DND-41 (cell line): ENCODE results near the gene INPP5K.

Source experiments
- ATAC-seq: fragments of 200-7000 bp; cut with Tn5 transposase; 3 replicates; pipeline ENCODE4 v1.9.1; 2021; ENCODE audit warnings: low read depth; ENCODE audit not compliant: insufficient read depth
- DNase-seq: peaks from one replicate; pipeline ENCODE4 v3.0.0-alpha.2; 2020
- H2AFZ ChIP-seq: 2 replicates; pipeline ENCODE4 v1.6.0; 2012; ENCODE audit warnings: low read depth, low read length
- H3K27ac ChIP-seq: 2 replicates; pipeline ENCODE4 v1.5.1; 2012; ENCODE audit warnings: low read length, inconsistent platforms
- H3K27me3 ChIP-seq: fragments of 200-600 bp; sonication (generic); 2 replicates; pipeline ENCODE4 v1.6.0; 2012; ENCODE audit warnings: low read length, mild to moderate bottlenecking, inconsistent platforms; ENCODE audit not compliant: insufficient read depth, poor library complexity
- H3K36me3 ChIP-seq: 2 replicates; pipeline ENCODE4 v1.5.1; 2012; ENCODE audit warnings: low read length, inconsistent platforms; ENCODE audit not compliant: insufficient read depth
- H3K4me1 ChIP-seq: 2 replicates; pipeline ENCODE4 v1.5.1; 2012; ENCODE audit warnings: mild to moderate bottlenecking, low read length; ENCODE audit not compliant: insufficient read depth
- H3K4me2 ChIP-seq: 2 replicates; pipeline ENCODE4 v1.6.0; 2012; ENCODE audit warnings: mild to moderate bottlenecking, moderate library complexity, low read length, inconsistent platforms; ENCODE audit not compliant: insufficient read depth
- H3K4me3 ChIP-seq, 2 experiments: fragments of 200-600 bp in 1 of 2; shearing (Covaris generic) in 1 of 2; 2 replicates each; pipeline ENCODE4 v1.5.1; 2012 to 2016; ENCODE audit warnings: inconsistent platforms in 2 of 2, low read length in 2 of 2, mild to moderate bottlenecking in 2 of 2, low read depth in 1 of 2, moderate library complexity in 1 of 2
- H3K79me2 ChIP-seq: 2 replicates; pipeline ENCODE4 v1.6.0; 2012; ENCODE audit warnings: low read length, inconsistent platforms; ENCODE audit not compliant: insufficient read depth
- H3K9ac ChIP-seq: 2 replicates; pipeline ENCODE4 v1.6.0; 2012; ENCODE audit warnings: low read depth, mild to moderate bottlenecking, inconsistent platforms, low read length, moderate library complexity
- H3K9me3 ChIP-seq: 2 replicates; pipeline ENCODE4 v1.5.1; 2012; ENCODE audit warnings: low read length, moderate library complexity, mild to moderate bottlenecking, inconsistent platforms; ENCODE audit not compliant: insufficient read depth, severe bottlenecking
- H4K20me1 ChIP-seq: 2 replicates; pipeline ENCODE4 v1.6.0; 2012; ENCODE audit warnings: low read length; ENCODE audit not compliant: insufficient read depth
- CTCF ChIP-seq: IDR thresholded peaks from 2 replicates; pipeline ENCODE4 v1.5.1; 2012; ENCODE audit warnings: borderline replicate concordance, low read length, moderate library complexity, mild to moderate bottlenecking; ENCODE audit not compliant: poor library complexity, severe bottlenecking; ENCODE audit errors: extremely low read depth
- EZH2 ChIP-seq: IDR thresholded peaks from 3 replicates; pipeline ENCODE4 v1.6.1; 2012; ENCODE audit warnings: borderline replicate concordance, low read depth, mild to moderate bottlenecking, moderate library complexity, low read length, inconsistent platforms; ENCODE audit not compliant: severe bottlenecking

The INPP5K gene

GRCh38 chr17:1541367-1541904 lies 25.0 kb upstream of the INPP5K start:
- Histone ChIP-seq H3K4me1 (no peaks in the 10 kb centered on the region), H2AFZ (no peak overlapping the region), H3K27ac (no peak overlapping the region), H3K4me2 (no peak overlapping the region), H3K36me3 (peaks cover 90% of the 10 kb centered on the region), H3K79me2 (peaks cover 27% of the 10 kb centered on the region), H4K20me1 (peaks cover 4% of the 10 kb centered on the region; the same call in 1 of the 2 replicates), H3K9ac (no peak overlapping the region), H3K9me3 (no peaks in the 10 kb centered on the region), H3K27me3 (no peaks in the 10 kb centered on the region), H3K4me3 (no peak overlapping the region)
- ATAC-seq, result no peak
- no peak for TF ChIP-seq EZH2
- TF ChIP-seq CTCF, result no peak
- no peak for DNase-seq

GRCh38 chr17:1539811-1540210 lies 23.4 kb upstream of the INPP5K start:
- Histone ChIP-seq H4K20me1 (0 out of 2 replicates have a peak, but pooled peaks cover 4% of the 10 kb centered on the region), H2AFZ (no peak overlapping the region), H3K4me2 (no peak overlapping the region), H3K79me2 (peaks cover 16% of the 10 kb centered on the region), H3K27me3 (no peaks in the 10 kb centered on the region), H3K36me3 (peaks cover 83% of the 10 kb centered on the region), H3K4me3 (no peak overlapping the region), H3K9me3 (no peaks in the 10 kb centered on the region), H3K27ac (no peak overlapping the region), H3K9ac (no peak overlapping the region), H3K4me1 (no peaks in the 10 kb centered on the region)
- TF ChIP-seq EZH2 (no peak), CTCF (no peak)
- ATAC-seq (no peak), DNase-seq (no peak)

- peaks cover 4% of the 10 kb centered on the region; the same call in 1 of the 2 replicates for H3K79me2 ChIP-seq
- no peak overlapping the region for H3K9ac ChIP-seq
These were observed 19.3 kb upstream of the INPP5K start for GRCh38 chr17:1535737-1536136.

More at GRCh38 chr17:1535737-1536136, 19.3 kb upstream of the INPP5K start:
- no peak for TF ChIP-seq EZH2
- TF ChIP-seq CTCF, result no peak
- no peak for DNase-seq
- H3K4me2 ChIP-seq, result no peak overlapping the region
- no peak overlapping the region for H3K27ac ChIP-seq
- H3K4me1 ChIP-seq, result no peaks in the 10 kb centered on the region
- H3K27me3 ChIP-seq, result no peaks in the 10 kb centered on the region
- ATAC-seq, result no peak
- no peak overlapping the region for H3K4me3 ChIP-seq
- no peaks in the 10 kb centered on the region for H3K9me3 ChIP-seq
- H4K20me1 ChIP-seq, result peaks cover 13% of the 10 kb centered on the region; the same call in 1 of the 2 replicates
- H3K36me3 ChIP-seq, result peaks cover 83% of the 10 kb centered on the region
- no peak overlapping the region for H2AFZ ChIP-seq
